Activated CD8-positive, alpha-beta memory T cell treated with anti-CD3 and anti-CD28 coated beads for 36 hours (primary cell): ENCODE results near the gene CFAP91. TPM values are rescaled to one million over a fixed set of nuclear protein-coding genes. Genes with fewer than 3 reads are reported as not detected.

Experiments used
- CTCF ChIA-PET: fragments of 350-600 bp; sonication (Branson Sonifier 250); formaldehyde crosslinking; loops from one replicate; lab custom pipeline; 2021; ENCODE audit warnings: antibody characterized with exemption; lab: Charles Lee
- POLR2A ChIA-PET: fragments of 350-600 bp; sonication (Branson Sonifier 250); formaldehyde crosslinking; loops from one replicate; lab custom pipeline; 2021; ENCODE audit warnings: antibody characterized with exemption; lab: Charles Lee
- total RNA-seq, 2 experiments: library from RNA; stranded (reverse); gene quantifications; one replicate each; pipeline ENCODE4 v1.2.3, GENCODE V29; 2021

Gene CFAP91
- total RNA-seq, 2 experiments from 2014 or later: 0.32 to 0.82 TPM

DNA sequence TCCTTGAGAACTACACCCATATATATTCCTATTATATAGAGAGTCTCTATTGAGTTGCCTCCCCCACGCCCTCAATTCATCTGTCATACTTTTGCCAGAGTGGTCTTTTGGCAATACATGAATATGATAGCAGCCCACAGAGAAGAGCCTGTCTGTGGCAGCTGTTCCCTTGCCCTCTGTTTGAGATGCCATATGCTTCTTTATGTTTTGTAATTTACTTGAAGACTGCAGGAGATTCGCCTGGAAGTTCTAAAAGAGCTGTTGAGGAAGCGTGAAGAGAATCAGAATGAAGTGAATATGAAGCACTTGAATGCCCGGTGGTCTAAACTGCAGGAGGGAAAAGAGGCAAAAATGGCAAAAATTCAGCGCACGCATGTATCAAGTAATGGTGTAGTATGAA lies 27.2 kb downstream of the CFAP91 start:
- POLR2A ChIA-PET: no interaction called here
- CTCF ChIA-PET: no interaction called here

DNA sequence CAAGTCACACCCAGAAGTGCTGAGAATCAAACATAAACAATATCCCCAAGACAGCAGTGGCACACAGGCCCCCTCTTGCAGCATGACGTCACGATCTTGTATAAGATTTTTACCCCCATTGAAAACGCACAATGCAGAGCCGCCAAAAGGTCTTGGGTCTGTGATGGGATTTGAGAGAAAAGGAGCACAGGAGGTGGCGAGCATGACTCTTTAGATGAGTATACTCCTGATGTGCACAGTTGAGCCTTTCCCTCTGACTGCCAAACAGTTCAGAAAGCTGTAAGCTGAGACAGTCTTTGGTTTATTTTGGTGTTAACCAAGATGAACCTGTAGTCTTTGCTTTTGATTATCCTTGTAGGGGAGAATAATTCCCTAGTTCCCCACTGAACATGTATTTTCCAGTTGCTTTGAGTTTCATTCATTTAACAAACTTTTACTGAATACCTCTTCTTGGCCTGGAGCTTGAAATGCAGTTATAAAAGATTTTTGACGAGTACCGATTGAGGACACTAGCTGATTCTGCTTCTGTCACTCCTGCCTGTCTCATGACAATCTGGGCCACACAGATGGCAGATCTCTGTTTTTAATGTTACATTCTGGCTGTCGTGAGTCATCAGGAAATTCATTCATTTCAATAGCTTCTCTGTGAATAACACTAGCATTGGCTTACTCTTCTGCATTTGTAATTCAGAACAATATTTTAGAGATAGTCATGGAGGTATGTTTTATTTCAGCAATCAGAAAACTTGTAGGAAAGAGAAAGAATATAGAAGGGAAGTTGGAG lies 28.9 kb downstream of the CFAP91 start:
- ChIA-PET POLR2A (no interaction called here), CTCF (no interaction called here)

DNA sequence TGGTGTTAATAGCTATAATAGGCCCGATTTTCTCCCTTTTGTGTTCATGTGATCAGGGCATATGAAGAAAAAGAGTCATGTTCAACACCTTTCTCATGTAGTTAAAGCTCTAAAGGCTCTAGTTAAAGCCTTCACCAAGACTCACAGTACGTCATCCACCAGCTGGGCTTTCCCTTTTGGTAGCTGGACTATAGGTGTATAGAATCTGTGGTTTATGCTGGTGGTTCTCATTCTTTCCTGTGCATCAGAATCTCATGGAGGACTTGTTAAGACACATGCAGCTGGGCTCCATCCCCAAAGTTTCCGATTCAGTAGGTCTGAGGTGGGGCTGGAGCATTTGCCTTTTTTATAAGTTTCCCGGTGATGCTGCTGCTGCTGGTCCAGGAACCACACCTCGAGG lies 31.0 kb downstream of the CFAP91 start:
- ChIA-PET POLR2A (no interaction called here), CTCF (no interaction called here)

DNA sequence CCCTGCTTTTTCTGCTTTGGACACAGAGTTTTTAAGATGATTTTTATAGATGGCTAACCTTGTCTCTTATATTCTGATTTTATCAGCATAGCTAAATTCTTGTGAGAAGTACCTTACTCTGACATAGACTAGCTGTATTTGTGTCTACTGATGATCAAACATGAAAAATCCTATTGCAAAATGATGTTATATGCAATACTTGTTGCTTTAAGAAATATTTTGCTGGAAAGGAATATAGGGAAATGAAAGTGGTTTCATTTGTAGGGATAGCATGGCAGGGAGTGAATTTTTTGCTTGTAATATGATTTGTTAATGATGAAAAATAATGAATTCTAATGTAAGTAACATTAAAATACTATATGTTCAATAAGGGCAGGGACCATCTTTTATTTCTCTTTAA lies 35.9 kb downstream of the CFAP91 start:
- ChIA-PET CTCF (no interaction called here), POLR2A (no interaction called here)

DNA sequence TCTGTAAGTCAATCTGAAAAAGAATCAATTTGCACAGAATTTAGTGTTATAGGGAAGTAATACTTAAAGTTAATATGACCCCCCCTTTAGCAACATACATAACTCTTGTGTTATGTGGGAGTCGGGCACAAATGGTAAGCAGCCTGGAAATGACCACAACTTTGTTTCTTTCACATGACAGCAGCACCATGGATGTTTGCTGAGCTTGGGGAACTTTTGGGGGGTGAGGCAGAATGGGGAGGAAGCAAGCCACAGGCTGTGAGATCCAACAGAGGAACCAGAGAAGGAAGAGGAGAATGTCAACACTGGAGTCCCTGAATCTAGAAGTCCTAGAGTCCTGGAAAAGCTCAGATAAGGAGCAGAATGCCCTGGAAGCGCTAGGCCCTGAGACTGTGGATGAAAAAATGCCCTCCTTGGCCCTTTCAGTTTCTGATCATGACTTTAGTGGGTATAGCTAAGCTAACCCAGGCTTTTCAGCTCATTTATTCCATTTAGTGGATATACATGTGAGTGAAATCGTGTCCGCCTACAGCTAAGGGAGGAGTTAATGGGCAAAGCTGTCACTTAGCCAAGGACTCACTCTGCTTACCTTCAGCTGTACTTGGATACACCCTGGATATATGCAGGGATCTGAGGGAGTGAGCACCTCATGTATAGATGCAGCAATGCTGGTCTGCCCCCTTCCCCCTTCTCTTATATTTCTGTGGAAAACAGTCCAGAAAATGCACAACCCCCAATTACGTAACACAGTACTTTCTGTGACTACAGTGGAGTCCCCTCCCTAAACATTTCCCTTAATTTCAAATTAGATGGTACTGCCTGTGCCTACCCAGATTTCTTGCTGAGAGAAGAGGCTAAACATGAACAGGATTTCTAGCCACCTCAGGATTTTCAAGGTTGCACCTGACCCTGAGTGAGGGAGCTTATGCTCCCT lies 39.1 kb downstream of the CFAP91 start:
- POLR2A ChIA-PET: no interaction called here
- CTCF ChIA-PET: interaction anchor here (0.6 kb wide), 1 partner anchor 154 kb away, joined by 3 read pairs; no protein-coding TSS in a partner anchor

DNA sequence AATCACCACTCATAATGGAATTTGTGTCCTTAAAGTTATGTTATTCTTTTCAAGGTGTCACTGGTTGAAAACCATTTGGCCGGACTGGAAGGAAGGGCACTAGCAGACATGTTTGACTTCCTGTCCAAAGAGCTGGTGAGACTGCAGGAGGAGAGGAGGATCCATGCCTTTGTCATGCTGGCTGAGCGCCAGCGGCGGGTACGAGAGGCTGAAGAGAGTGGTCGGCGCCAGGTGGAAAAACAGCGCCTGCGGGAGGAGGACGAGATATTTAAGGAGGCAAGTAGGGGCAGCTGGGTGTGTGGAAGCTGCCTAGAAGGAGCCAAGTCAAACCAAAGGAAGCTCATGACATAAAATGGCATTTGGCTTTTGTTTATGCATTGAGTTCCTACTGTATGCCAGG lies 41.1 kb downstream of the CFAP91 start:
- ChIA-PET CTCF (no interaction called here), POLR2A (no interaction called here)

DNA sequence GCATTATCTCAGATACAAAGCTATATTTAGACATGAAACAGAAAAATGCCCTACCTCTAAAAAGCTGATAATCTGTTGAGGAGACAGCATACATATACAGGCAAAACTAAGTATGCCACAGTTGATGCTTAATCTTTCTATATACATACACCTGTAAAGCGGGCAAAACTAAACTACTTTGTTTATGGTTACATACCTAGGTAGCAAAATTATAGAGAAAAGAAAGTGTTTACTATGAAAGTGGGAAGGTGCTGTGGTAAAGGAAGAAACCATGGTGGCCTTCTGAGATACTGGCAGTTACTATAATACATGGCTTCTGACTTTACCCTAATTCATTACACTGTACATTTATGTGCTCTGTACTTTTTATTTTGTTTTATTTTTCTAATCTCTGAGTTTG lies 43.1 kb downstream of the CFAP91 start:
- POLR2A ChIA-PET: no interaction called here

DNA sequence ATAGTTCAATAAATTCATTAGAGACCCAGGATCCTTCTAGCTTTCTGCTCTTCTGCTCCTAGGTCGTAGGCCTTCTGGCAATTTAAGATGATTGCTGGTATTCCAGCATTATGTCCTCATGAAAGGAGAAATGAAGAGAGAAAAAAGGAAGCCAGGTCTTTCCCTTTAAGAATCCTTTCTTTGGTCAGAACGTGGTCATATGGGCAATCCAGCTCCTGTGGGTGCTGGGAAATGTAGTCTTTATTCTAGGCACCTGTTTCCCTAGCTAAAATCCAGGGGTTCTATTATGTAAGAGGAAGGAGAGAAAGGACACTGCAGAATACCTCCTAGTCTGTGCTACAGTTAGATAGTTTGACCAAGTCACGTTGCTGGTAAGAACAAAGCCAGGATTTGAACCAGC lies 43.6 kb downstream of the CFAP91 start:
- CTCF ChIA-PET: no interaction called here

More for the DNA sequence above, 43.1 kb downstream of the CFAP91 start:
- CTCF ChIA-PET: interaction anchor here (0.5 kb wide), 1 partner anchor 54 kb away, joined by 3 read pairs; no protein-coding TSS in a partner anchor

DNA sequence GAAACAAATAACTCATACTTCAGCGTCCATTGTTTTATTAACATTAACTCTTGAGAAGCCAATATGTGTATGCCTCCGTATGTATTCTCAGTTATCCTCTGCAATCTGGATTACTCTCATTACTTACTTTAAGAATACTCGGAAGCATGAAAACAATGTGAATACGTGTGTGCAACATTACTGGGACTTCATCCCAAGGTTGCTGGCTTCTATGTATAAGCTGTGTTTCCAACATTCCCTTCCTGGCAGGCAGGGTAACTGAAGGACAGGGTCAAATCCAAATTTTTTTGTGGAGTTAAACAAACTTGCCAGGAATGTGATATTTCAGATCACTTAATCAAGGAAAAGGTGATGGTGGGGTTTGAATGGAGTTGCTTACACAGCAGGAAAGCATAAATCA lies 44.5 kb downstream of the CFAP91 start:
- CTCF ChIA-PET: no interaction called here
- POLR2A ChIA-PET: no interaction called here

More for the DNA sequence above, 43.6 kb downstream of the CFAP91 start:
- POLR2A ChIA-PET: no interaction called here

DNA sequence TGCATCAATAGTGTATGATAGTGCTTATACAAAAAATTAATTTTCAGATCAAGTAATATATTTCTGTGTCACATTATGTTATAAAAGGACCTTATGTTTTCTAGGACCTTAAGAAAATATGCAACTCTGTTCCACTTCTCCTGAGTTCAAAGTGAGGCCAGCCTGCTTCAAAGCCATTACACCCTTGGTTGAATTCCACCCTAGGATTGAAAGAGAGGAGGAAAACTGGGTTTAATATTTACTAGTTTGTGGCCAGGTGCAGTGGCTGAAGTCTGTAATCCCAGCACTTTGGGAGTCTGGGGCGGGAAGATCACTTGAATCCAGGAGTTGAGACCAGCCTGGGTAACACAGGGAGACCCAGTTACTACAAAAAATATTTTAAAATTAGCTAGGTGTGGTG lies 46.2 kb downstream of the CFAP91 start:
- ChIA-PET CTCF (no interaction called here), POLR2A (no interaction called here)

DNA sequence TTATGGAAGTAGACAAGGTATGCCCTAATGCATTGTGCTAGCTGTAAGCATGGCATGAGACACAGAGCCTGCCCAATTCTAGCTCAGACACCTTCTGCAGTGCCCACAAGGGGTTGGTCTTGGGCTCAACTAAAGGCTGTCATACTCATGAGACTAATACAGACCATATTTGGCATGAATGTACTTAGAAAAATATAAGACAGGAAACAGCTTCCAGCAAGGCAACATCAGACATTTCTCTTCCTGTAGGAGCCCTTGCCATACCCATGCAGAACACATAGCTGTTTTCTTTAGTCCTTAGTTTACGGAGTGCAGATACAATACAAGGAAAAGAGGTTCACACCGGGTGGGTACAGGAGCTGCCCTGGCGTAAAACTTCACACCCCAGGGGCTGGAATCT lies 48.6 kb downstream of the CFAP91 start:
- ChIA-PET POLR2A (no interaction called here), CTCF (no interaction called here)

Other genes starting within 250 kb of the CFAP91 start
- 10 to 100 TPM; 45.4 to 45.6 TPM for gene TMEM39A, start 239.4 kb upstream of the CFAP91 start, total RNA-seq
- gene POGLUT1, start 234.1 kb upstream of the CFAP91 start, total RNA-seq: 10 to 100 TPM; 21.9 to 22.6 TPM
- gene TIMMDC1, start 204.5 kb upstream of the CFAP91 start, total RNA-seq: 100 to 1,000 TPM; 162 to 164 TPM
- 10 to 100 TPM; 13.3 to 13.8 TPM for gene CD80, start 143.4 kb upstream of the CFAP91 start, total RNA-seq
- 1 to 10 TPM; 7.7 to 8.5 TPM for gene ADPRH, start 123.5 kb upstream of the CFAP91 start, total RNA-seq
- under 1 TPM in 1 of 2 experiments, not detected in 1; 0.13 TPM for gene PLA1A, start 105.1 kb upstream of the CFAP91 start, total RNA-seq
- gene POPDC2, start 42.4 kb upstream of the CFAP91 start, total RNA-seq: 1 to 10 TPM; 1.4 to 2.6 TPM
- 10 to 100 TPM; 97.0 to 97.4 TPM for gene COX17, start 25.6 kb upstream of the CFAP91 start, total RNA-seq
- gene NR1I2, start 79.1 kb downstream of the CFAP91 start, total RNA-seq: under 1 TPM; 0.55 to 0.67 TPM